H4 (cell line): ENCODE measurements around the gene TSLP. TPM values are rescaled to one million over a fixed set of nuclear protein-coding genes. Genes with fewer than 3 reads are reported as not detected.

ENCODE experiments used
- DNase-seq: peaks from one replicate; pipeline ENCODE4 v3.0.0-alpha.2; 2015; ENCODE audit warnings: low spot score
- total RNA-seq: library from RNA; depleted of rRNA; stranded (reverse); fragments of >200 nt; shearing (Covaris generic); gene quantifications from 2 replicates; pipeline ENCODE4 v1.2.3, GENCODE V29; 2014; rRNA removed

The TSLP gene
- total RNA-seq = 0.99 and 1.1 TPM in 2 replicates

- no peak for DNase-seq
Measured at GRCh38 chr5:111071413-111071812, at the start of gene TSLP. Gene TSLP (plus strand): TSS chr5:111071713. CDS start chr5:111071891, 178 bp downstream.

GRCh38 chr5:111022301-111022700 is 49.2 kb upstream of the TSLP start:
- DNase-seq = no peak

- no peak for DNase-seq
Measured at GRCh38 chr5:111028865-111029264, 42.6 kb upstream of the TSLP start.

GRCh38 chr5:111043712-111044506 is 27.6 kb upstream of the TSLP start:
- DNase-seq = peak; percentile 89

GRCh38 chr5:111058064-111058463 is 13.4 kb upstream of the TSLP start:
- DNase-seq = no peak

GRCh38 chr5:111060169-111060568 is 11.3 kb upstream of the TSLP start:
- DNase-seq = no peak

- DNase-seq = no peak
Measured at GRCh38 chr5:111061618-111062017, 9.9 kb upstream of the TSLP start.

GRCh38 chr5:111063709-111064322 is 7.7 kb upstream of the TSLP start:
- DNase-seq = peak; percentile 59

GRCh38 chr5:111066261-111066938 is 5.1 kb upstream of the TSLP start:
- peak; percentile 28 for DNase-seq

- no peak for DNase-seq
Measured at GRCh38 chr5:111068213-111068612, 3.3 kb upstream of the TSLP start.

- DNase-seq = no peak
Measured at GRCh38 chr5:111069839-111070238, 1.7 kb upstream of the TSLP start.

- no peak for DNase-seq
Measured at GRCh38 chr5:111070272-111071134, 1.0 kb upstream of the TSLP start.

GRCh38 chr5:111072949-111073682 is 1.6 kb downstream of the TSLP start:
- peak; percentile 48 for DNase-seq

- no peak for DNase-seq
Measured at GRCh38 chr5:111074244-111074643, 2.7 kb downstream of the TSLP start.

- DNase-seq = peak; percentile 29
Measured at GRCh38 chr5:111075520-111075919, 4.0 kb downstream of the TSLP start.

GRCh38 chr5:111076091-111076490 is 4.6 kb downstream of the TSLP start:
- DNase-seq = no peak

- DNase-seq = no peak
Measured at GRCh38 chr5:111077678-111078077, 6.2 kb downstream of the TSLP start.

- no peak for DNase-seq
Measured at GRCh38 chr5:111079846-111080245, 8.3 kb downstream of the TSLP start.

GRCh38 chr5:111083323-111083722 is 11.8 kb downstream of the TSLP start:
- no peak for DNase-seq

GRCh38 chr5:111092062-111092853 is 20.7 kb downstream of the TSLP start, which contains the start of gene WDR36:
Gene WDR36 (plus strand): TSS chr5:111092348. CDS start chr5:111092457, 109 bp downstream.
- DNase-seq = peak; percentile 95
